Keratinocyte (primary cell): ENCODE measurements around the gene NKX3-2. TPM values are rescaled to one million over a fixed set of nuclear protein-coding genes. Genes with fewer than 3 reads are reported as not detected.

ENCODE experiments used
- DNase-seq: peaks from one replicate; pipeline ENCODE4 v3.0.0-alpha.2; 2011; ENCODE audit warnings: low read depth, missing footprints, low spot score
- FAIRE-seq: peaks from 2 replicates; lab custom pipeline; 2011; peaks lifted over from hg19 to GRCh38; lab: Jason Lieb, UNC
- H2AFZ ChIP-seq: 2 replicates; pipeline ENCODE4 v1.6.0; 2012; ENCODE audit warnings: low read length, control low read depth, inconsistent platforms; ENCODE audit not compliant: control insufficient read depth
- H3K27ac ChIP-seq: 2 replicates; pipeline ENCODE4 v1.5.1; 2011; ENCODE audit warnings: low read length; ENCODE audit not compliant: control insufficient read depth, insufficient read depth
- H3K27me3 ChIP-seq: 3 replicates; pipeline ENCODE4 v1.6.0; 2011; ENCODE audit warnings: low read length; ENCODE audit not compliant: control insufficient read depth, insufficient read depth; ENCODE audit errors: extremely low read depth
- H3K36me3 ChIP-seq, 2 experiments: 2 replicates in 1 of 2; 3 replicates in 1 of 2; pipeline ENCODE4 v1.5.1; 2011; ENCODE audit warnings: low read length in 2 of 2, mild to moderate bottlenecking in 1 of 2; ENCODE audit not compliant: control insufficient read depth in 2 of 2, insufficient read depth in 2 of 2; ENCODE audit errors: extremely low read depth in 1 of 2
- H3K4me1 ChIP-seq: 3 replicates; pipeline ENCODE4 v1.5.1; 2011; ENCODE audit warnings: low read length; ENCODE audit not compliant: control insufficient read depth, insufficient read depth; ENCODE audit errors: extremely low read depth
- H3K4me2 ChIP-seq: 3 replicates; pipeline ENCODE4 v1.6.0; 2011; ENCODE audit warnings: low read depth, low read length; ENCODE audit not compliant: control insufficient read depth, insufficient read depth; ENCODE audit errors: extremely low read depth
- H3K4me3 ChIP-seq, 3 experiments: fragments of 200-600 bp in 1 of 3; sonication (generic) in 1 of 3; 2 replicates in 2 of 3; 3 replicates in 1 of 3; pipeline ENCODE4 v1.5.1; 2011 to 2016; ENCODE audit warnings: low read length in 3 of 3, mild to moderate bottlenecking in 3 of 3, control low read depth in 2 of 3, inconsistent platforms in 1 of 3, low read depth in 1 of 3, mixed read lengths in 1 of 3, mixed run types in 1 of 3, moderate library complexity in 1 of 3; ENCODE audit not compliant: control insufficient read depth in 2 of 3, insufficient read depth in 2 of 3; ENCODE audit errors: extremely low read depth in 1 of 3
- H3K79me2 ChIP-seq: 2 replicates; pipeline ENCODE4 v1.6.0; 2012; ENCODE audit warnings: low read length; ENCODE audit not compliant: control insufficient read depth, insufficient read depth
- H3K9ac ChIP-seq: 3 replicates; pipeline ENCODE4 v1.6.0; 2011; ENCODE audit warnings: low read length; ENCODE audit not compliant: control insufficient read depth, insufficient read depth; ENCODE audit errors: extremely low read depth
- H3K9me1 ChIP-seq: 3 replicates; pipeline ENCODE4 v1.6.0; 2011; ENCODE audit warnings: low read length; ENCODE audit not compliant: control insufficient read depth, insufficient read depth; ENCODE audit errors: extremely low read depth
- H3K9me3 ChIP-seq: 2 replicates; pipeline ENCODE4 v1.5.1; 2012; ENCODE audit warnings: low read depth, low read length; ENCODE audit not compliant: control insufficient read depth
- H4K20me1 ChIP-seq: 3 replicates; pipeline ENCODE4 v1.6.0; 2011; ENCODE audit warnings: low read length; ENCODE audit not compliant: control insufficient read depth, insufficient read depth; ENCODE audit errors: extremely low read depth
- EZH2 ChIP-seq: IDR thresholded peaks from one replicate; pipeline ENCODE4 v1.6.1; 2012; ENCODE audit warnings: inconsistent platforms, mild to moderate bottlenecking, low read length, moderate library complexity
- dilution Hi-C: fragments of 300-500 bp; cut with MboI; formaldehyde crosslinking; loops from one replicate; pipeline ENCODE4 v1.7.0; 2020; ENCODE audit warnings: low sequenced_read_pairs; ENCODE audit not compliant: extremely low pct_ligation_motif_present
- polyA plus RNA-seq, 5 experiments: library from polyadenylated mRNA; depleted of rRNA in 3 of 5; stranded (reverse) in 3 of 5; stranded (forward) in 1 of 5; unstranded in 1 of 5; fragments of >200 nt; gene quantifications; 1 replicate in 1 of 5; 2 replicates in 3 of 5; 3 replicates in 1 of 5; pipeline versions ENCODE4 v1.2.1 to v1.2.3, GENCODE V29; 2011 to 2012; ENCODE audit warnings: missing spikeins in 2 of 5, low read depth in 1 of 5, low replicate concordance in 1 of 5
- TF ChIP-seq, protein P1 (sequence below), 3 experiments: IDR thresholded peaks in 1 of 3; conservative IDR thresholded peaks in 1 of 3; optimal IDR thresholded peaks in 1 of 3; 2 replicates in 2 of 3; 3 replicates in 1 of 3; pipeline versions ENCODE3 to v1.5.1; 2011; ENCODE audit warnings: low read length in 3 of 3, mild to moderate bottlenecking in 3 of 3, moderate library complexity in 2 of 3, control low read depth in 1 of 3, inconsistent platforms in 1 of 3; ENCODE audit not compliant: insufficient read depth in 2 of 3; ENCODE audit errors: extremely low read depth in 1 of 3

The NKX3-2 gene
- polyA plus RNA-seq, 1 donor (not counting 4 experiments of a cell fraction or from before 2014, with no cell fraction given): 0.04 TPM

DNA sequence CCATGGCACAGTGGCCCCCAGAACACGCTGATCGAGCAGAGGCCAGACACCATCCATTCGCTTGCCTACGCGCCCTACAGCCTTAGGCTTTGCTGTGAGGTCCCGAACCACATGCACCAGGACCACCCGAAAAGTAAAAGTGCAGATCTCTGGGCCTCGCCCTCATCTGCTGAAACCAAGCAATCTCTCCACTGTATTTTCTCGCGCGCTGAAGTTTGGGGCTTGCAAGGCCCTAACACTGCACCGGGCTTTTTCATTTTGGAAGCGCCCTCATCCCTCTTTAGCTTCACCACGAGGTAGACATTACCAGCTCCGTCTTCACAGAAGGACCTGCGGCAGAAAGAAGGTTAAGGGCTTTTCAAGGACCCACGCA lies 21.2 kb downstream of the NKX3-2 start:
- H3K4me3 ChIP-seq: no peak overlapping the region
- peaks cover 11% of the 10 kb centered on the region for H3K9me3 ChIP-seq
- no peak overlapping the region for H2AFZ ChIP-seq
- no peak overlapping the region for H3K27ac ChIP-seq
- DNase-seq: no peak
- TF ChIP-seq, protein P1, sequence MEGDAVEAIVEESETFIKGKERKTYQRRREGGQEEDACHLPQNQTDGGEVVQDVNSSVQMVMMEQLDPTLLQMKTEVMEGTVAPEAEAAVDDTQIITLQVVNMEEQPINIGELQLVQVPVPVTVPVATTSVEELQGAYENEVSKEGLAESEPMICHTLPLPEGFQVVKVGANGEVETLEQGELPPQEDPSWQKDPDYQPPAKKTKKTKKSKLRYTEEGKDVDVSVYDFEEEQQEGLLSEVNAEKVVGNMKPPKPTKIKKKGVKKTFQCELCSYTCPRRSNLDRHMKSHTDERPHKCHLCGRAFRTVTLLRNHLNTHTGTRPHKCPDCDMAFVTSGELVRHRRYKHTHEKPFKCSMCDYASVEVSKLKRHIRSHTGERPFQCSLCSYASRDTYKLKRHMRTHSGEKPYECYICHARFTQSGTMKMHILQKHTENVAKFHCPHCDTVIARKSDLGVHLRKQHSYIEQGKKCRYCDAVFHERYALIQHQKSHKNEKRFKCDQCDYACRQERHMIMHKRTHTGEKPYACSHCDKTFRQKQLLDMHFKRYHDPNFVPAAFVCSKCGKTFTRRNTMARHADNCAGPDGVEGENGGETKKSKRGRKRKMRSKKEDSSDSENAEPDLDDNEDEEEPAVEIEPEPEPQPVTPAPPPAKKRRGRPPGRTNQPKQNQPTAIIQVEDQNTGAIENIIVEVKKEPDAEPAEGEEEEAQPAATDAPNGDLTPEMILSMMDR (optimal IDR thresholded peaks at IDR 0.05 in 1 of 3, IDR thresholded peaks at IDR 0.05 in 1 of 3, conservative IDR thresholded peaks at IDR 0.05 in 1 of 3; ENCODE audit: extremely low read depth in 1 of 3, insufficient read depth in 2 of 3, low read length in 3 of 3): no peak
- peak; percentile 57 for TF ChIP-seq EZH2
- no peaks in the 10 kb centered on the region for H3K79me2 ChIP-seq
- H3K36me3 ChIP-seq: no peaks in the 10 kb centered on the region
- H3K27me3 ChIP-seq: peaks cover 72% of the 10 kb centered on the region
- H3K9ac ChIP-seq: no peak overlapping the region
- dilution Hi-C loops: no loop called here
- no peaks in the 10 kb centered on the region for H3K9me1 ChIP-seq
- H3K4me1 ChIP-seq: no peaks in the 10 kb centered on the region
- no peak overlapping the region for H3K4me2 ChIP-seq
- H4K20me1 ChIP-seq: no peaks in the 10 kb centered on the region
- FAIRE-seq: no peak

- H3K4me2 ChIP-seq: no peak overlapping the region
- H3K9ac ChIP-seq: no peak overlapping the region
- no peak for DNase-seq
- no peaks in the 10 kb centered on the region for H4K20me1 ChIP-seq
- H3K36me3 ChIP-seq: no peaks in the 10 kb centered on the region
- FAIRE-seq: no peak
- H3K9me3 ChIP-seq: peaks cover 11% of the 10 kb centered on the region
- no peaks in the 10 kb centered on the region for H3K4me1 ChIP-seq
- dilution Hi-C loops: no loop called here
- H3K27ac ChIP-seq: no peak overlapping the region
- H3K4me3 ChIP-seq: no peak overlapping the region
- no peaks in the 10 kb centered on the region for H3K9me1 ChIP-seq
- peaks cover 66% of the 10 kb centered on the region for H3K27me3 ChIP-seq
- TF ChIP-seq EZH2: peak; percentile 58
- TF ChIP-seq, protein P1 (optimal IDR thresholded peaks at IDR 0.05 in 1 of 3, IDR thresholded peaks at IDR 0.05 in 1 of 3, conservative IDR thresholded peaks at IDR 0.05 in 1 of 3; ENCODE audit: extremely low read depth in 1 of 3, insufficient read depth in 2 of 3, low read length in 3 of 3): no peak
- H2AFZ ChIP-seq: no peak overlapping the region
- no peaks in the 10 kb centered on the region for H3K79me2 ChIP-seq
Measured at GRCh38 chr4:13522282-13523104, 21.8 kb downstream of the NKX3-2 start.
